Posterior cingulate gyrus (tissue), 11 donors: ENCODE measurements around the gene NEUROD2.

Source experiments
- DNase-seq, 10 donors: peaks; one replicate each; pipeline versions ENCODE4 v3.0.0 to v3.0.0-alpha.2; 2020 to 2021; ENCODE audit warnings: mixed read lengths in 3 of 10
- intact Hi-C: fragments of 100-400 bp; cut with DNase I; formaldehyde crosslinking; loops from one replicate; pipeline ENCODE4 v1.15.1; 2023

Gene NEUROD2

GRCh38 chr17:39607851-39608130 lies at the start of gene NEUROD2:
TSS of gene NEUROD2 (minus strand) at chr17:39607920. CDS start at chr17:39606599, 1,321 bp downstream.
- intact Hi-C loops, result no loop called here
- peak in 4 of 10 donors; percentile 41 to 92 (median 72) for DNase-seq

- intact Hi-C loops, result no loop called here
These were observed 47.4 kb upstream of the NEUROD2 start for GRCh38 chr17:39655105-39655504.

GRCh38 chr17:39653662-39654331 lies 46.1 kb upstream of the NEUROD2 start:
- peak in 6 of 10 donors; percentile 57 to 93 (median 72) for DNase-seq
- intact Hi-C loops, result no loop called here

More at GRCh38 chr17:39655105-39655504, 47.4 kb upstream of the NEUROD2 start:
- no peak for DNase-seq

- intact Hi-C loops, result no loop called here
- DNase-seq, result no peak
These were observed 45.6 kb upstream of the NEUROD2 start for GRCh38 chr17:39653316-39653661.

- intact Hi-C loops, result no loop called here
- peak in 7 of 10 donors; percentile 37 to 94 (median 52) for DNase-seq
These were observed 45.0 kb upstream of the NEUROD2 start for GRCh38 chr17:39652587-39653315.

- intact Hi-C loops, result no loop called here
- DNase-seq, result no peak
These were observed 44.3 kb upstream of the NEUROD2 start for GRCh38 chr17:39651923-39652586.

GRCh38 chr17:39650121-39650579 lies 42.4 kb upstream of the NEUROD2 start:
- intact Hi-C loops, result no loop called here
- no peak for DNase-seq

- intact Hi-C loops, result no loop called here
- DNase-seq, result no peak
These were observed 41.1 kb upstream of the NEUROD2 start for GRCh38 chr17:39648616-39649366.

- DNase-seq, result no peak
- intact Hi-C loops, result no loop called here
These were observed 39.5 kb upstream of the NEUROD2 start for GRCh38 chr17:39647256-39647655.

GRCh38 chr17:39643271-39643670 lies 35.6 kb upstream of the NEUROD2 start:
- DNase-seq, result no peak
- intact Hi-C loops, result no loop called here

GRCh38 chr17:39642291-39643074 lies 34.8 kb upstream of the NEUROD2 start:
- no peak for DNase-seq
- intact Hi-C loops, result no loop called here

GRCh38 chr17:39641883-39642282 lies 34.2 kb upstream of the NEUROD2 start:
- intact Hi-C loops, result no loop called here
- no peak for DNase-seq

GRCh38 chr17:39641097-39641496 lies 33.4 kb upstream of the NEUROD2 start:
- intact Hi-C loops, result no loop called here
- DNase-seq, result no peak

- intact Hi-C loops, result no loop called here
- no peak for DNase-seq
These were observed 32.9 kb upstream of the NEUROD2 start for GRCh38 chr17:39640591-39641031.

GRCh38 chr17:39639566-39640458 lies 32.1 kb upstream of the NEUROD2 start:
- no peak for DNase-seq
- intact Hi-C loops, result loop anchor here (5.0 kb wide), 1 partner anchor 112 kb away; no protein-coding TSS in a partner anchor

- intact Hi-C loops, result loop anchor here (5.0 kb wide), 1 partner anchor 113 kb away; no protein-coding TSS in a partner anchor
- DNase-seq, result no peak
These were observed 31.3 kb upstream of the NEUROD2 start for GRCh38 chr17:39639043-39639442.

GRCh38 chr17:39638317-39638716 lies 30.6 kb upstream of the NEUROD2 start:
- DNase-seq, result no peak
- intact Hi-C loops, result loop anchor here (5.0 kb wide), 1 partner anchor 114 kb away; no protein-coding TSS in a partner anchor

- intact Hi-C loops, result loop anchor here (5.0 kb wide), 1 partner anchor 115 kb away; no protein-coding TSS in a partner anchor
- DNase-seq, result peak; percentile 87 to 99 (median 93)
These were observed 29.4 kb upstream of the NEUROD2 start, which contains the start of gene STARD3 for GRCh38 chr17:39636927-39637736. TSS of gene STARD3 (plus strand) at chr17:39637144. CDS start at chr17:39653532, 16,388 bp downstream.
